Left ventricle myocardium inferior (tissue), 1 donor: ENCODE data around the gene TCF21. TPM values are rescaled to one million over a fixed set of nuclear protein-coding genes. Genes with fewer than 3 reads are reported as not detected.

Experiments used
- DNase-seq: peaks from one replicate; pipeline ENCODE4 v3.0.0-alpha.2; 2020
- H3K27ac ChIP-seq: fragments of 200-600 bp; replicated peaks from 2 replicates; pipeline ENCODE4 v1.8.0; 2021
- H3K27me3 ChIP-seq: fragments of 200-600 bp; 2 replicates; pipeline ENCODE4 v1.8.0; 2021; ENCODE audit warnings: low read depth
- H3K36me3 ChIP-seq: fragments of 200-600 bp; 2 replicates; pipeline ENCODE4 v1.8.0; 2021
- H3K4me1 ChIP-seq: fragments of 200-600 bp; 2 replicates; pipeline ENCODE4 v1.8.0; 2021
- H3K4me3 ChIP-seq: fragments of 200-600 bp; 2 replicates; pipeline ENCODE4 v1.8.0; 2021; ENCODE audit warnings: mild to moderate bottlenecking, moderate library complexity
- H3K9me3 ChIP-seq: fragments of 200-600 bp; replicated peaks from 2 replicates; pipeline ENCODE4 v1.8.0; 2021
- CTCF ChIP-seq: fragments of 200-600 bp; IDR thresholded peaks from 2 replicates; pipeline ENCODE4 v1.8.0; 2021; ENCODE audit warnings: antibody characterized with exemption, mild to moderate bottlenecking, borderline replicate concordance
- intact Hi-C: fragments of 100-400 bp; cut with micrococcal nuclease; formaldehyde crosslinking; loops from one replicate; pipeline ENCODE4 v1.11.0; 2022
- total RNA-seq: library from RNA; stranded (reverse); fragmentation: NEBNext Ultra II Directional; extraction: Animal tissue kit (Norgen Biotek cat#: 25700); gene quantifications from one replicate; pipeline ENCODE4 v1.2.1, GENCODE V29; 2021
- donor health status: DM: no; HTN: yes; CAD: no; lungs with severe emphysema.

TCF21 gene
- total RNA-seq, 1 donor from 2014 or later, result 5.3 TPM

DNA sequence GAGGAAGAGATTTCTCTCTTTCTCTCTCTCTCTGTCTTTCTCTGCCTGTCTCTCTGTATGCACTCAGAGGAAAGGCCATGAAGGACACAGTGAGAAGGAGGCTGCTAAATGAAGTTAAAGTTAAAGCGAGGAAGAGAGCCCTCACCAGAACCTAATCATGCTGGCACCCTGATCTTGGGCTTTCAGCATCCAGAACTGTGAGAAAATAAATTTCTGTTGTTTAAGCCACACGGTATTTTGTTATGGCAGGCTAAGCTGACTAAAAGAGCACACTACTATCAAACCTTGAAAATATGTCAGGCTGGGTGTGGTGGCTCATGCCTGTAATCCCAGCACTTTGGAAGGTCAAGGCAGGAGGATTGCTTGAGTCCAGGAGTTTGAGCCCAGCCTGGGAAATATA, 8.0 kb upstream of the TCF21 start:
- H3K36me3 ChIP-seq, result no peaks in the 10 kb centered on the region
- H3K27me3 ChIP-seq, result peaks cover 69% of the 10 kb centered on the region
- DNase-seq, result no peak
- no peak for TF ChIP-seq CTCF
- intact Hi-C loops, result no loop called here
- H3K9me3 ChIP-seq, result no peaks in the 10 kb centered on the region
- no peak overlapping the region for H3K4me3 ChIP-seq
- no peak overlapping the region for H3K27ac ChIP-seq
- H3K4me1 ChIP-seq, result no peaks in the 10 kb centered on the region

GRCh38 chr6:133886104-133886775, 2.7 kb upstream of the TCF21 start:
- intact Hi-C loops, result no loop called here
- peaks cover 99% of the 10 kb centered on the region for H3K27me3 ChIP-seq
- peaks cover 19% of the 10 kb centered on the region for H3K4me1 ChIP-seq
- H3K4me3 ChIP-seq, result no peak overlapping the region
- DNase-seq, result no peak
- H3K9me3 ChIP-seq, result no peaks in the 10 kb centered on the region
- H3K27ac ChIP-seq, result peak overlapping the region; percentile 85
- H3K36me3 ChIP-seq, result no peaks in the 10 kb centered on the region
- no peak for TF ChIP-seq CTCF

- intact Hi-C loops, result no loop called here
- peaks cover 25% of the 10 kb centered on the region for H3K4me1 ChIP-seq
Observed at GRCh38 chr6:133887156-133887879, 1.6 kb upstream of the TCF21 start.

DNA sequence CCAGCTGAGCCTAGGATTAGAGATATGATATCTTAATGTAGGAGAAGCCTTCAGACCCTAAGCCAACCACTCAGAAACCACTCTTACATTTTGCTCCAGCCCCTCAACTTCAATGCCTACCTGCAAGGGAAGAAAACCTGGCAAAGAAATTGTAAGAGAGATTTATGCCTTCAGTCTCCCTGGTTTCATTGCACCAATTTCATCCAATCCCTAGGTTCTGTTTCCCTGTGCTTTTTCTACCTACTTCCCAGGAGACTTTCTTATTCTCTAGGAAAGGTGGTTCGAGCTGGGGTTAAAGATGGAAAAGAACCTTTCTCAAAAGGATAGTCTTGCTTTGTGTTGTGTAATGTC, 1.1 kb upstream of the TCF21 start:
- Histone ChIP-seq H3K27ac (peak overlapping the region; percentile 85), H3K4me3 (peak overlapping the region; percentile 69), H3K27me3 (peaks cover 99% of the 10 kb centered on the region), H3K36me3 (no peaks in the 10 kb centered on the region), H3K9me3 (no peaks in the 10 kb centered on the region), H3K4me1 (peaks cover 25% of the 10 kb centered on the region)
- intact Hi-C loops, result no loop called here
- DNase-seq, result no peak
- TF ChIP-seq CTCF, result no peak

More at GRCh38 chr6:133887156-133887879, 1.6 kb upstream of the TCF21 start:
- Histone ChIP-seq H3K9me3 (no peaks in the 10 kb centered on the region), H3K36me3 (no peaks in the 10 kb centered on the region), H3K27ac (peak overlapping the region; percentile 85), H3K4me3 (no peak overlapping the region), H3K27me3 (peaks cover 99% of the 10 kb centered on the region)
- no peak for DNase-seq
- TF ChIP-seq CTCF, result no peak

DNA sequence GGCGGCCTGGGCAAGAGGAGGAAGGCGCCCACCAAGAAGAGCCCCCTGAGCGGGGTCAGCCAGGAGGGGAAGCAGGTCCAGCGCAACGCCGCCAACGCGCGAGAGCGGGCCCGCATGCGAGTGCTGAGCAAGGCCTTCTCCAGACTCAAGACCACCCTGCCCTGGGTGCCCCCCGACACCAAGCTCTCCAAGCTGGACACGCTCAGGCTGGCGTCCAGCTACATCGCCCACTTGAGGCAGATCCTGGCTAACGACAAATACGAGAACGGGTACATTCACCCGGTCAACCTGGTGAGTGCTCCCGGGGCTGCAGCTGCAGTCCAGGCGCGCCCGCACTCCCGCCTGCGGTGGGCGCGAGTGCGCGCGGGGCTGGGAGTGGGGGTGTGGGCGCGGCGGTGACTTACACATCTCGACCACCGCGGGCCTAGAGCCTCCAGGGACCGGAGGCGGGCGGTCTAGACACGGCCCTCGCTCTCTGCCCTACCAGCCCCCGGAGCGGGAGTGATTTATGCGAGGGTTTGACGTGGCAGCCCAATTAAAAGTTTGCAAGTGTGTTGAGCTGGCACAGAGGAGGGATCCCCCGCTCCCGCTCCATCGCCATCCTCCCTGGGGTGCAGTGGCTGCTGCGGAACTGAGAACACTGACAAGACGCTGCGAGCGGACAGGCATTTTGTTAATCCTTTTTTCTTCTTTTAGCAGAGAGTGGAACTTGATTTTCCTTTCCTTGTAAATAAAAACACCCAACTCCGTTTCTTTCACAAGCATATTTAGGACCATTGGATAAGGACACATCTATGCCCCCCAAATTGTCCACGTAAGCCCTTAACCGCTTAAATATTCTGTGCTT, 867 bp downstream of the TCF21 start:
- intact Hi-C loops, result no loop called here
- Histone ChIP-seq H3K27me3 (peaks cover 99% of the 10 kb centered on the region), H3K4me1 (peaks cover 35% of the 10 kb centered on the region), H3K36me3 (no peaks in the 10 kb centered on the region), H3K4me3 (peak overlapping the region; percentile 69), H3K9me3 (no peaks in the 10 kb centered on the region), H3K27ac (peak overlapping the region; percentile 85)
- DNase-seq, result peak; percentile 36
- no peak for TF ChIP-seq CTCF
